GM23338 (cell line): Measurements from ENCODE around the gene GPR146. TPM values are rescaled to one million over a fixed set of nuclear protein-coding genes. Genes with fewer than 3 reads are reported as not detected.

Experiments
- ATAC-seq: fragments of 200-7000 bp; cut with Tn5 transposase; 3 replicates; pipeline ENCODE4 v1.9.1; 2020
- DNase-seq: peaks from one replicate; pipeline ENCODE4 v3.0.0-alpha.2; 2015; ENCODE audit warnings: low spot score
- H2AFZ ChIP-seq: fragments of 200-600 bp; sonication (generic); 2 replicates; pipeline ENCODE4 v1.8.0; 2016; ENCODE audit warnings: antibody characterized with exemption, mild to moderate bottlenecking, moderate library complexity
- H3F3A ChIP-seq: fragments of 200-600 bp; sonication (generic); replicated peaks from 2 replicates; pipeline ENCODE4 v1.8.0; 2017; ENCODE audit warnings: antibody characterized with exemption, mixed run types, low read depth
- H3K27ac ChIP-seq: fragments of 200-600 bp; sonication (generic); 2 replicates; pipeline ENCODE4 v1.6.1; 2016; ENCODE audit warnings: low read depth
- H3K27me3 ChIP-seq: fragments of 200-600 bp; sonication (generic); 2 replicates; pipeline ENCODE4 v1.8.0; 2016; ENCODE audit warnings: mild to moderate bottlenecking, mixed run types, moderate library complexity; ENCODE audit not compliant: insufficient read depth
- H3K36me3 ChIP-seq: fragments of 200-600 bp; sonication (generic); 2 replicates; pipeline ENCODE4 v1.8.0; 2016; ENCODE audit warnings: mild to moderate bottlenecking; ENCODE audit not compliant: insufficient read depth
- H3K4me1 ChIP-seq: fragments of 200-600 bp; sonication (generic); 2 replicates; pipeline ENCODE4 v1.8.0; 2016; ENCODE audit warnings: mild to moderate bottlenecking, moderate library complexity; ENCODE audit not compliant: insufficient read depth
- H3K4me2 ChIP-seq: fragments of 200-600 bp; sonication (generic); 2 replicates; pipeline ENCODE4 v1.7.1; 2017; ENCODE audit warnings: mixed run types
- H3K4me3 ChIP-seq: fragments of 200-600 bp; sonication (generic); 2 replicates; pipeline ENCODE4 v1.6.1; 2016; ENCODE audit warnings: mixed run types
- H3K79me2 ChIP-seq: fragments of 200-600 bp; sonication (generic); replicated peaks from 2 replicates; pipeline ENCODE4 v1.8.0; 2017; ENCODE audit warnings: mild to moderate bottlenecking; ENCODE audit not compliant: insufficient read depth
- H3K9me2 ChIP-seq: fragments of 200-600 bp; sonication (generic); 2 replicates; pipeline ENCODE4 v1.8.0; 2017; ENCODE audit not compliant: insufficient read depth
- H4K20me1 ChIP-seq: fragments of 200-600 bp; sonication (generic); replicated peaks from 2 replicates; pipeline ENCODE4 v1.8.0; 2017; ENCODE audit warnings: mild to moderate bottlenecking; ENCODE audit not compliant: insufficient read depth
- H3K27ac Mint-ChIP-seq: 2 replicates; pipeline ENCODE4 v1.8.0; 2020; ENCODE audit warnings: inconsistent platforms, mild to moderate bottlenecking, moderate library complexity, mixed read lengths
- H3K27me3 Mint-ChIP-seq: 3 replicates; pipeline ENCODE4 v1.8.0; 2022; ENCODE audit warnings: low read depth, mild to moderate bottlenecking, moderate library complexity, mixed read lengths, inconsistent platforms; ENCODE audit not compliant: insufficient read depth, poor library complexity
- H3K36me3 Mint-ChIP-seq: 3 replicates; pipeline ENCODE4 v1.8.0; 2021; ENCODE audit warnings: low read depth, mild to moderate bottlenecking, inconsistent platforms, moderate library complexity, mixed read lengths
- H3K4me1 Mint-ChIP-seq: 3 replicates; pipeline ENCODE4 v1.8.0; 2020; ENCODE audit warnings: mild to moderate bottlenecking, inconsistent platforms, mixed read lengths
- H3K4me3 Mint-ChIP-seq: 3 replicates; pipeline ENCODE4 v1.8.0; 2021; ENCODE audit warnings: moderate library complexity, mild to moderate bottlenecking, inconsistent platforms, mixed read lengths
- H3K9me3 Mint-ChIP-seq: 3 replicates; pipeline ENCODE4 v1.8.0; 2020; ENCODE audit warnings: moderate library complexity, mild to moderate bottlenecking, inconsistent platforms, mixed read lengths
- CREB1 ChIP-seq: fragments of 250-450 bp; sonication (Bioruptor Pico); IDR thresholded peaks from 2 replicates; pipeline ENCODE4 v1.5.0; 2020; ENCODE audit warnings: low read depth, mild to moderate bottlenecking, moderate library complexity
- CTCF ChIP-seq, 2 experiments: fragments of 200-600 bp in 1 of 2; sonication (generic) in 1 of 2; conservative IDR thresholded peaks; 2 replicates each; pipeline versions ENCODE4 v1.5.1 to v1.6.1; 2016 to 2017; ENCODE audit warnings: antibody characterized with exemption in 2 of 2, low read depth in 2 of 2, mild to moderate bottlenecking in 2 of 2, moderate library complexity in 1 of 2
- EZH2phosphoT487 ChIP-seq: fragments of 200-600 bp; sonication (generic); IDR thresholded peaks from one replicate; pipeline ENCODE4 v1.8.1; 2018; ENCODE audit warnings: antibody characterized with exemption; ENCODE audit not compliant: unreplicated experiment
- JUNB ChIP-seq: IDR thresholded peaks from one replicate; pipeline ENCODE4 v1.6.1; 2016; ENCODE audit warnings: antibody characterized with exemption; ENCODE audit not compliant: unreplicated experiment
- NANOG ChIP-seq: IDR thresholded peaks from 2 replicates; pipeline ENCODE4 v1.6.1; 2016; ENCODE audit warnings: antibody characterized with exemption, borderline replicate concordance
- POLR2AphosphoS5 ChIP-seq: IDR thresholded peaks from 2 replicates; pipeline ENCODE4 v1.6.1; 2016; ENCODE audit warnings: antibody characterized with exemption, low read depth
- STAT1 ChIP-seq: IDR thresholded peaks from one replicate; pipeline ENCODE4 v1.6.1; 2016; ENCODE audit warnings: antibody characterized with exemption; ENCODE audit not compliant: unreplicated experiment
- ZNF331 ChIP-seq: fragments of 250-450 bp; sonication (Bioruptor Pico); IDR thresholded peaks from 2 replicates; pipeline ENCODE4 v1.5.0; 2020; ENCODE audit warnings: low read depth, mild to moderate bottlenecking, moderate library complexity
- polyA plus RNA-seq: library from polyadenylated mRNA; unstranded; fragments of >200 nt; fragmentation: Nextera tagmentation; extraction: Ambion mirVana; gene quantifications from 2 replicates; pipeline ENCODE4 v1.2.1, GENCODE V29; 2016
- total RNA-seq: library from RNA; depleted of rRNA; stranded (reverse); fragments of >200 nt; shearing (Covaris generic); gene quantifications from 2 replicates; pipeline ENCODE4 v1.2.3, GENCODE V29; 2014
- TF ChIP-seq, protein P1 (sequence below): IDR thresholded peaks from 2 replicates; pipeline ENCODE4 v1.6.1; 2016; ENCODE audit warnings: antibody characterized with exemption

The GPR146 gene
- total and polyA plus RNA-seq, 2 experiments from 2014 or later, result 0.28 to 0.37 TPM

DNA sequence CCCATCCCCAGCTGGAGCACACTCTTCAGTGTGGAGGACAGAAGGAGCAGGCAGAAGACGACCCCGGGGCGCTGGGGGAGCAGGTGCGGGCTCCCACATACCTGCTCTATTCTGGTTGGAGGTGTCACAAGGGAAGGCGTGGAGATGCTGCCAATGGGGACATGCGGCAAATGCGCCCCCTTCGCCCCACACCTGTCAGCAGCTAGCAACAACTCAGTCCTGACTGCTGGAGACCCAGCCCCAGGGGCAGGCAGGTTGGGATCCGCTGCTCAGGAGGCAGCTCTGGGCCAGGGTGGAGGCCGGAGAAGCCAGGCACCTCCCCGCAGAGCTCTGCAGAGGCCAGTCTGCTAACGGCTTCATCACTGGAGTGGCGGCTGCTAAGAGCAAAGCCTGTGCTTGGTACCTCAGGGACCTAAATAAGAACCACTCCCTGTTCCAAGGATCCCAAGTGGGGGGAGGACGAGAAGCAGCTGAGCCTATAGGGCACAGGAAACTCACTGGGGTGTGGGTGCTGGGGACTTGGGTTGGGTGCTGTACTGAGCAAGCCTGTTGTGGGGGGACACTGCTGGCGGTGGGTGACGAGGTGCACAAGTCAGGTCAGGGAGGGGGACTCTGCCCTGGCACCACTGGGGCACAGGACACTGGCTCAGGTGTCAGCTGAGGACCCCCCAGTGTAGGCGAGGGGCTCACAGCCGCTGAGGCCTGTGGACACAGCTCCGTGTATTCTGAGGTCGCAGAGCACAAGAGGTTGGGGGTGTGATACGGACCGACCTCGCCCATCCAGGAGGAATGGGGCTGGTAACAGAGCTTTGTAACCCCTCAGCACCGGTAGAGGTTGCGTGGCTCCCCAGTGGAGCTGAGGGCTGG is 19.2 kb upstream of the GPR146 start:
- no peak overlapping the region for H3K4me2 ChIP-seq
- no peak for ATAC-seq
- no peaks in the 10 kb centered on the region for H3K36me3 ChIP-seq
- H3K27me3 ChIP-seq, result no peaks in the 10 kb centered on the region
- peaks cover 16% of the 10 kb centered on the region for H3K27me3 Mint-ChIP-seq
- no peak overlapping the region for H2AFZ ChIP-seq
- H3K4me1 Mint-ChIP-seq, result peaks cover 5% of the 10 kb centered on the region; the same call in 2 of the 3 replicates
- H3K36me3 Mint-ChIP-seq, result peaks cover 10% of the 10 kb centered on the region; the same call in 2 of the 3 replicates
- H3K27ac ChIP-seq, result no peak overlapping the region
- no peak overlapping the region for H3K4me3 ChIP-seq
- no peak for DNase-seq
- H3K9me2 ChIP-seq, result no peaks in the 10 kb centered on the region
- no peak for TF ChIP-seq POLR2AphosphoS5
- H3F3A ChIP-seq, result peaks cover 5% of the 10 kb centered on the region; the same call in 1 of the 2 replicates
- peaks cover 8% of the 10 kb centered on the region for H4K20me1 ChIP-seq
- H3K9me3 Mint-ChIP-seq, result no peaks in the 10 kb centered on the region; the same call in 2 of the 3 replicates
- peaks cover 4% of the 10 kb centered on the region; the same call in 1 of the 2 replicates for H3K79me2 ChIP-seq
- no peak overlapping the region for H3K4me3 Mint-ChIP-seq
- no peaks in the 10 kb centered on the region; the same call in 1 of the 2 replicates for H3K4me1 ChIP-seq
- H3K27ac Mint-ChIP-seq, result no peak overlapping the region

DNA sequence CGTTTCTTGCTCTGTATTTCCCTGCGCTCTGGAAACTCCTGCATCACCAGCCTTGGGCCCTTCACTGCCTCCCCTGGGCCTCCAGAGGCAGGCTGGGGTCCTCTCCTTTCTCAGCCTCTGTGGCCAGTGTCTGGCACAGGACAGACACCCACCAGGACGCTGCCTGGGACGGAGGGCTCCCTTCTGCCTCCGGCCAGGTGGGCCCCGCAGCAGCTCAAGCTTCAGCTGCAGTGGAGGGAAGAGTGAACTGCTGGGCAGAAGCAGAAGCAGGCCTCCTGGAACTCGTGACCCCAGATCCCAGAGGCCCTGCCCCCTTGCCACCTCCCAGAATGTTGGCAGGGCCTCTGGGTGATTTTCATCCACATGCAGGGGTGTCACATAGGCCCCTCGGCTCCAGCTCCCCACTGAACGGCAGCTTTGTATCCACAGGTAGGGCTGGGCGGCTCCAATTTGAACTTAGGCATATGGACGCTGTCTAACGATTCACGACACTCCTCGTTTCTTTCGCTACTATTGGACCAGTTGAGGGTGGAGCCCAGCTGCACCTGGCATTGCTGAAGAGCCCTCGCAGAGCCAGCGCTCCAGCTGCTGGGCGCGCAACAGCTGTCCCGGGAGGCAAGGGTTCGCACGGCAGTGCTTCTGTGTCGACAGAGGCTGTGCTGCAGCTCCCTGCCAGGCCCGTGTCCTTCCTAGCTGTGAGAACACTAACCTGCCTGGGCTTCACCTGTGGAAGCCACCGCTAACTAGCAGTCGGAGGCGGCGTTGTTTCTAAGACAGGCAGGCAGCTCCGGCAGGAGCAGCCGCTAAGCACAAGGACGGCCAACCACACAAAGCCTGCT is 18.4 kb upstream of the GPR146 start:
- no peak for ATAC-seq
- H4K20me1 ChIP-seq, result peaks cover 8% of the 10 kb centered on the region
- no peak for TF ChIP-seq EZH2phosphoT487
- TF ChIP-seq STAT1, result no peak
- TF ChIP-seq CREB1 (CRISPR knock-in tag), result no peak
- TF ChIP-seq, protein P1, sequence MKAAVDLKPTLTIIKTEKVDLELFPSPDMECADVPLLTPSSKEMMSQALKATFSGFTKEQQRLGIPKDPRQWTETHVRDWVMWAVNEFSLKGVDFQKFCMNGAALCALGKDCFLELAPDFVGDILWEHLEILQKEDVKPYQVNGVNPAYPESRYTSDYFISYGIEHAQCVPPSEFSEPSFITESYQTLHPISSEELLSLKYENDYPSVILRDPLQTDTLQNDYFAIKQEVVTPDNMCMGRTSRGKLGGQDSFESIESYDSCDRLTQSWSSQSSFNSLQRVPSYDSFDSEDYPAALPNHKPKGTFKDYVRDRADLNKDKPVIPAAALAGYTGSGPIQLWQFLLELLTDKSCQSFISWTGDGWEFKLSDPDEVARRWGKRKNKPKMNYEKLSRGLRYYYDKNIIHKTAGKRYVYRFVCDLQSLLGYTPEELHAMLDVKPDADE, result no peak
- no peak for TF ChIP-seq POLR2AphosphoS5
- no peak for TF ChIP-seq NANOG
- TF ChIP-seq ZNF331, result no peak
- no peak for TF ChIP-seq CTCF (conservative IDR thresholded peaks at IDR 0.05; ENCODE audit: low read depth in 2 of 2)
- no peak for TF ChIP-seq JUNB

More for the DNA sequence above, 18.4 kb upstream of the GPR146 start:
- no peaks in the 10 kb centered on the region for H3K36me3 ChIP-seq
- H3K9me2 ChIP-seq, result no peaks in the 10 kb centered on the region
- peaks cover 5% of the 10 kb centered on the region; the same call in 1 of the 2 replicates for H3F3A ChIP-seq
- no peak for DNase-seq
- H3K27me3 ChIP-seq, result no peaks in the 10 kb centered on the region
- Mint-ChIP-seq H3K36me3 (peaks cover 10% of the 10 kb centered on the region; the same call in 2 of the 3 replicates), H3K27ac (no peak overlapping the region), H3K27me3 (peaks cover 16% of the 10 kb centered on the region), H3K9me3 (no peaks in the 10 kb centered on the region; the same call in 2 of the 3 replicates), H3K4me1 (peaks cover 5% of the 10 kb centered on the region; the same call in 2 of the 3 replicates), H3K4me3 (no peak overlapping the region; the same call in 2 of the 3 replicates)
- H3K79me2 ChIP-seq, result peaks cover 4% of the 10 kb centered on the region; the same call in 1 of the 2 replicates
- H3K4me1 ChIP-seq, result no peaks in the 10 kb centered on the region; the same call in 1 of the 2 replicates
- H2AFZ ChIP-seq, result no peak overlapping the region
- no peak overlapping the region for H3K4me2 ChIP-seq
- H3K4me3 ChIP-seq, result no peak overlapping the region
- H3K27ac ChIP-seq, result no peak overlapping the region
